Gastrocnemius medialis (tissue), 4 donors: ENCODE results near the gene ZNF283.

ENCODE experiments used
- POLR2A ChIP-seq, 2 donors: fragments of 450-650 bp; IDR thresholded peaks; one replicate each; pipeline ENCODE4 v1.6.1; 2017; ENCODE audit warnings: antibody characterized with exemption in 2 of 2, mild to moderate bottlenecking in 2 of 2, moderate library complexity in 2 of 2
- TF ChIP-seq, protein P1 (sequence below), 5 experiments: fragments of 450-650 bp in 3 of 5; fragments of 200-600 bp in 2 of 5; sonication (generic) in 2 of 5; IDR thresholded peaks in 4 of 5; conservative IDR thresholded peaks in 1 of 5; 1 replicate in 4 of 5; 2 replicates in 1 of 5; pipeline ENCODE4 v1.5.1; 2016 to 2019; ENCODE audit warnings: antibody characterized with exemption in 5 of 5, mild to moderate bottlenecking in 3 of 5, moderate library complexity in 3 of 5

DNA sequence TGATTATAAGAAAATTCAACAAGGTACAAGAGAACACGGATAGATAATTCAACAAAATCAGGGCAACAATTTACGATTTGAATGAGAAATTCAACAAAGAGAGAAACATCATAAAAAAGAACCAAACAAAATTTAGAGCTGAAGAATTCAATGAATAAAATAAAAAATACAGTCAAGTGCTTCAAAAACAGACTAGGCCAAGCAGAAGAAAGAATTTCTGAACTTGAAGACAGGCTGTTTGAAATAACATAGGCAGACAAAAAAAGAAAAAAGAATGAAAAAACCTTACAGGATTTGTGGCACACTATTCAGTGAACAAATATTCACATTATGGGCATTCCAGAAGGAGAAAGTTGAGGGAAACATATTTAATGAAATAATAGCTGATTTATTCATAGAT lies 31.1 kb downstream of the ZNF283 start:
- TF ChIP-seq, protein P1, sequence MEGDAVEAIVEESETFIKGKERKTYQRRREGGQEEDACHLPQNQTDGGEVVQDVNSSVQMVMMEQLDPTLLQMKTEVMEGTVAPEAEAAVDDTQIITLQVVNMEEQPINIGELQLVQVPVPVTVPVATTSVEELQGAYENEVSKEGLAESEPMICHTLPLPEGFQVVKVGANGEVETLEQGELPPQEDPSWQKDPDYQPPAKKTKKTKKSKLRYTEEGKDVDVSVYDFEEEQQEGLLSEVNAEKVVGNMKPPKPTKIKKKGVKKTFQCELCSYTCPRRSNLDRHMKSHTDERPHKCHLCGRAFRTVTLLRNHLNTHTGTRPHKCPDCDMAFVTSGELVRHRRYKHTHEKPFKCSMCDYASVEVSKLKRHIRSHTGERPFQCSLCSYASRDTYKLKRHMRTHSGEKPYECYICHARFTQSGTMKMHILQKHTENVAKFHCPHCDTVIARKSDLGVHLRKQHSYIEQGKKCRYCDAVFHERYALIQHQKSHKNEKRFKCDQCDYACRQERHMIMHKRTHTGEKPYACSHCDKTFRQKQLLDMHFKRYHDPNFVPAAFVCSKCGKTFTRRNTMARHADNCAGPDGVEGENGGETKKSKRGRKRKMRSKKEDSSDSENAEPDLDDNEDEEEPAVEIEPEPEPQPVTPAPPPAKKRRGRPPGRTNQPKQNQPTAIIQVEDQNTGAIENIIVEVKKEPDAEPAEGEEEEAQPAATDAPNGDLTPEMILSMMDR (IDR thresholded peaks at IDR 0.05 in 4 of 5, conservative IDR thresholded peaks at IDR 0.05 in 1 of 5), result no peak
- TF ChIP-seq POLR2A (IDR thresholded peaks at IDR 0.05), result no peak
